Loucy (cell line): ENCODE data around the gene GGACT.

ENCODE experiments used
- H2AFZ ChIP-seq: fragments of 200-600 bp; sonication (generic); 2 replicates; pipeline ENCODE4 v1.6.0; 2016; ENCODE audit warnings: antibody characterized with exemption, mild to moderate bottlenecking, low read length, moderate library complexity
- H3F3A ChIP-seq: fragments of 200-600 bp; 2 replicates; pipeline ENCODE4 v1.6.0; 2016; ENCODE audit warnings: antibody characterized with exemption, low read depth, mild to moderate bottlenecking
- H3K27me3 ChIP-seq: fragments of 200-600 bp; sonication (generic); 2 replicates; pipeline ENCODE4 v1.6.1; 2014; ENCODE audit warnings: low read length, mild to moderate bottlenecking; ENCODE audit not compliant: insufficient read depth, poor library complexity, severe bottlenecking
- H3K36me3 ChIP-seq: fragments of 200-600 bp; sonication (generic); 2 replicates; pipeline ENCODE4 v1.6.1; 2016; ENCODE audit warnings: low read length; ENCODE audit not compliant: insufficient read depth
- H3K4me1 ChIP-seq: fragments of 200-600 bp; sonication (generic); 2 replicates; pipeline ENCODE4 v1.5.1; 2014; ENCODE audit warnings: low read length, mild to moderate bottlenecking; ENCODE audit not compliant: insufficient read depth, poor library complexity, severe bottlenecking
- H3K4me2 ChIP-seq: fragments of 200-600 bp; sonication (generic); 2 replicates; pipeline ENCODE4 v1.6.0; 2014; ENCODE audit warnings: antibody characterized with exemption, low read length, low read depth, mild to moderate bottlenecking; ENCODE audit not compliant: poor library complexity, severe bottlenecking
- H3K4me3 ChIP-seq: fragments of 200-600 bp; sonication (generic); 2 replicates; pipeline ENCODE4 v1.5.1; 2014; ENCODE audit warnings: low read length, mild to moderate bottlenecking, mixed read lengths; ENCODE audit not compliant: poor library complexity, severe bottlenecking
- H3K79me2 ChIP-seq: fragments of 200-600 bp; sonication (generic); 2 replicates; pipeline ENCODE4 v1.6.1; 2014; ENCODE audit warnings: low read length; ENCODE audit not compliant: insufficient read depth
- H3K9ac ChIP-seq: fragments of 200-600 bp; sonication (generic); 2 replicates; pipeline ENCODE4 v1.6.0; 2014; ENCODE audit warnings: mild to moderate bottlenecking, low read depth, low read length, moderate library complexity; ENCODE audit not compliant: poor library complexity, severe bottlenecking
- H3K9me2 ChIP-seq: fragments of 200-600 bp; sonication (generic); replicated peaks from 2 replicates; pipeline ENCODE4 v1.6.1; 2016; ENCODE audit warnings: low read depth, low read length, mixed read lengths
- H3K9me3 ChIP-seq: fragments of 200-600 bp; sonication (generic); 2 replicates; pipeline ENCODE4 v1.6.1; 2014; ENCODE audit warnings: mild to moderate bottlenecking, antibody characterized with exemption, low read length, low read depth; ENCODE audit not compliant: insufficient read depth
- H4K20me1 ChIP-seq: fragments of 200-600 bp; sonication (generic); 2 replicates; pipeline ENCODE4 v1.6.0; 2014; ENCODE audit warnings: antibody characterized with exemption, low read length, mild to moderate bottlenecking; ENCODE audit not compliant: insufficient read depth, poor library complexity, severe bottlenecking
- CTCF ChIP-seq: fragments of 200-600 bp; sonication (generic); conservative IDR thresholded peaks from 2 replicates; pipeline ENCODE4 v1.5.1; 2014; ENCODE audit warnings: mild to moderate bottlenecking, antibody characterized with exemption, low read length
- EZH2phosphoT487 ChIP-seq: fragments of 200-600 bp; IDR thresholded peaks from 2 replicates; pipeline ENCODE4 v1.6.1; 2018; ENCODE audit warnings: antibody characterized with exemption, mild to moderate bottlenecking, moderate library complexity, borderline replicate concordance

GGACT gene

GRCh38 chr13:100532090-100532766 lies 56.4 kb downstream of the GGACT start:
- H3K27me3 ChIP-seq = no peaks in the 10 kb centered on the region
- peaks cover under 1% of the 10 kb centered on the region for H3K4me1 ChIP-seq
- no peaks in the 10 kb centered on the region for H3K79me2 ChIP-seq
- H3K36me3 ChIP-seq = no peaks in the 10 kb centered on the region; the same call in 1 of the 2 replicates
- H3K9me3 ChIP-seq = no peaks in the 10 kb centered on the region
- TF ChIP-seq EZH2phosphoT487 (no peak), CTCF (no peak)
- H3K9ac ChIP-seq = no peak overlapping the region
- no peak overlapping the region for H2AFZ ChIP-seq
- H4K20me1 ChIP-seq = no peaks in the 10 kb centered on the region
- H3K9me2 ChIP-seq = no peaks in the 10 kb centered on the region
- H3F3A ChIP-seq = no peaks in the 10 kb centered on the region
- H3K4me3 ChIP-seq = no peak overlapping the region
- H3K4me2 ChIP-seq = no peak overlapping the region

GRCh38 chr13:100530671-100531213 lies 57.8 kb downstream of the GGACT start:
- H3F3A ChIP-seq = no peaks in the 10 kb centered on the region
- no peak overlapping the region for H3K9ac ChIP-seq
- no peak overlapping the region for H3K4me3 ChIP-seq
- H3K4me1 ChIP-seq = no peaks in the 10 kb centered on the region
- no peak overlapping the region for H2AFZ ChIP-seq
- H3K9me2 ChIP-seq = no peaks in the 10 kb centered on the region
- no peaks in the 10 kb centered on the region for H4K20me1 ChIP-seq
- no peak overlapping the region for H3K4me2 ChIP-seq
- no peaks in the 10 kb centered on the region; the same call in 1 of the 2 replicates for H3K36me3 ChIP-seq
- no peaks in the 10 kb centered on the region for H3K79me2 ChIP-seq
- TF ChIP-seq CTCF = no peak
- no peak for TF ChIP-seq EZH2phosphoT487
- no peaks in the 10 kb centered on the region for H3K27me3 ChIP-seq
- no peaks in the 10 kb centered on the region for H3K9me3 ChIP-seq

- Histone ChIP-seq H2AFZ (no peak overlapping the region), H3K4me1 (no peaks in the 10 kb centered on the region), H4K20me1 (no peaks in the 10 kb centered on the region)
Measured at GRCh38 chr13:100529666-100530377, 58.8 kb downstream of the GGACT start.

More at GRCh38 chr13:100529666-100530377, 58.8 kb downstream of the GGACT start:
- Histone ChIP-seq H3K36me3 (no peaks in the 10 kb centered on the region; the same call in 1 of the 2 replicates), H3K9me3 (no peaks in the 10 kb centered on the region), H3K4me3 (no peak overlapping the region), H3K27me3 (no peaks in the 10 kb centered on the region), H3K4me2 (no peak overlapping the region), H3K9ac (no peak overlapping the region), H3K79me2 (no peaks in the 10 kb centered on the region), H3K9me2 (no peaks in the 10 kb centered on the region), H3F3A (no peaks in the 10 kb centered on the region)
- TF ChIP-seq CTCF (no peak), EZH2phosphoT487 (no peak)
